ENCODE data around the gene MYO18A.

DNA sequence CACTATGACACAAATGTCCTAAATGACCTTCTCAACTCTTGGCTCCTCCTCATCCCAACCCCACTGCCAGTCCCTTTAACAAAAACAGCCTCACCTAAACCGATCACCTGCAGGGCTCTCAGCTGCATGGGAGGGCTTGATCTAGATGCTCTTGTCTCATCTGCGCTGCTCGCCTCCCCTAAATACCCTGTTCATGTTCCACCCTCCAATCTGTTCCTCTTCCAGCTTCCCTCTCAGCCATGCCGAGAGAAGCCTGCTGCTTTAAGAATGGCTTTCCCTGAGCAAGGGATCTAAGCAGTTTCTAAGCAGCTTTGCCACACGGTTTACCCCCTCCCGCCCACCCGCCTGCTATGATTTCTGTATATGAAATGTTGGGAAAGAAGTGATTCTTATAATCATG is 113.6 kb downstream of the MYO18A start:
- TF ChIP-seq, protein P1, sequence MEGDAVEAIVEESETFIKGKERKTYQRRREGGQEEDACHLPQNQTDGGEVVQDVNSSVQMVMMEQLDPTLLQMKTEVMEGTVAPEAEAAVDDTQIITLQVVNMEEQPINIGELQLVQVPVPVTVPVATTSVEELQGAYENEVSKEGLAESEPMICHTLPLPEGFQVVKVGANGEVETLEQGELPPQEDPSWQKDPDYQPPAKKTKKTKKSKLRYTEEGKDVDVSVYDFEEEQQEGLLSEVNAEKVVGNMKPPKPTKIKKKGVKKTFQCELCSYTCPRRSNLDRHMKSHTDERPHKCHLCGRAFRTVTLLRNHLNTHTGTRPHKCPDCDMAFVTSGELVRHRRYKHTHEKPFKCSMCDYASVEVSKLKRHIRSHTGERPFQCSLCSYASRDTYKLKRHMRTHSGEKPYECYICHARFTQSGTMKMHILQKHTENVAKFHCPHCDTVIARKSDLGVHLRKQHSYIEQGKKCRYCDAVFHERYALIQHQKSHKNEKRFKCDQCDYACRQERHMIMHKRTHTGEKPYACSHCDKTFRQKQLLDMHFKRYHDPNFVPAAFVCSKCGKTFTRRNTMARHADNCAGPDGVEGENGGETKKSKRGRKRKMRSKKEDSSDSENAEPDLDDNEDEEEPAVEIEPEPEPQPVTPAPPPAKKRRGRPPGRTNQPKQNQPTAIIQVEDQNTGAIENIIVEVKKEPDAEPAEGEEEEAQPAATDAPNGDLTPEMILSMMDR (IDR thresholded peaks at IDR 0.05): no peak
- no peak for TF ChIP-seq EP300 (IDR thresholded peaks at IDR 0.05)
